A673 (cell line): ENCODE results near the gene URI1. TPM values are rescaled to one million over a fixed set of nuclear protein-coding genes. Genes with fewer than 3 reads are reported as not detected.

ENCODE experiments used
- BruUV-seq: library from RNA; stranded (reverse); fragments of 400-500 nt; replicated peaks from 2 replicates; lab custom pipeline; 2021; lab: Mats Ljungman, UMichigan
- CTCF ChIA-PET: fragments of 300-600 bp; sonication (Branson Sonifier 250); formaldehyde crosslinking; loops from one replicate; lab custom pipeline; 2022; ENCODE audit warnings: antibody characterized with exemption; lab: Charles Lee
- POLR2A ChIA-PET: fragments of 300-600 bp; sonication (Branson Sonifier 250); formaldehyde crosslinking; loops from one replicate; lab custom pipeline; 2022; ENCODE audit warnings: antibody characterized with exemption; ENCODE audit not compliant: low non-redundant PET; lab: Charles Lee
- DNase-seq: peaks from one replicate; pipeline ENCODE4 v3.0.0-alpha.2; 2015; ENCODE audit warnings: low spot score
- H3K27ac ChIP-seq: fragments of 200-600 bp; sonication (generic); 2 replicates; pipeline ENCODE4 v1.5.1; 2016; ENCODE audit warnings: mixed run types, low read depth, mild to moderate bottlenecking, mixed read lengths, antibody characterized with exemption, low read length; ENCODE audit not compliant: poor library complexity, severe bottlenecking
- H3K27me3 ChIP-seq: fragments of 200-600 bp; sonication (generic); replicated peaks from 2 replicates; pipeline ENCODE4 v1.6.1; 2017; ENCODE audit warnings: mixed run types, low read depth, mild to moderate bottlenecking, mixed read lengths, antibody characterized with exemption, low read length; ENCODE audit not compliant: insufficient read depth, poor library complexity
- H3K36me3 ChIP-seq: fragments of 200-600 bp; sonication (generic); 2 replicates; pipeline ENCODE4 v1.6.1; 2016; ENCODE audit warnings: mixed run types, mild to moderate bottlenecking, mixed read lengths, antibody characterized with exemption, low read length; ENCODE audit not compliant: insufficient read depth, poor library complexity, severe bottlenecking
- H3K4me1 ChIP-seq: fragments of 200-600 bp; sonication (generic); 2 replicates; pipeline ENCODE4 v1.6.1; 2017; ENCODE audit warnings: mixed run types, mild to moderate bottlenecking, mixed read lengths, antibody characterized with exemption, low read length; ENCODE audit not compliant: insufficient read depth, poor library complexity, severe bottlenecking
- H3K4me3 ChIP-seq: fragments of 200-600 bp; sonication (generic); 2 replicates; pipeline ENCODE4 v1.5.1; 2016; ENCODE audit warnings: low read depth, mixed run types, mild to moderate bottlenecking, mixed read lengths, low read length; ENCODE audit not compliant: poor library complexity, severe bottlenecking
- H3K9me3 ChIP-seq: fragments of 200-600 bp; sonication (generic); 2 replicates; pipeline ENCODE4 v1.6.1; 2016; ENCODE audit warnings: mixed run types, low read depth, mild to moderate bottlenecking, mixed read lengths, antibody characterized with exemption, low read length; ENCODE audit not compliant: poor library complexity, severe bottlenecking
- EZH2 ChIP-seq: fragments of 200-600 bp; sonication (generic); IDR thresholded peaks from 2 replicates; pipeline ENCODE4 v1.6.1; 2017; ENCODE audit warnings: borderline replicate concordance, low read depth, mild to moderate bottlenecking, mixed read lengths, antibody characterized with exemption, low read length; ENCODE audit not compliant: poor library complexity, severe bottlenecking
- intact Hi-C: fragments of 100-400 bp; cut with micrococcal nuclease; formaldehyde crosslinking; loops from one replicate; pipeline ENCODE4 v1.10.0; 2022; ENCODE audit not compliant: unreplicated experiment
- total RNA-seq: library from RNA; stranded (reverse); gene quantifications from 2 replicates; pipeline ENCODE4 v1.2.3, GENCODE V29; 2021
- TF ChIP-seq, protein P1 (sequence below): fragments of 300-800, 200-600 bp; sonication (generic); conservative IDR thresholded peaks from 2 replicates; pipeline ENCODE4 v1.5.1; 2017; ENCODE audit warnings: low read depth, mild to moderate bottlenecking, antibody characterized with exemption, low read length, moderate library complexity, mixed read lengths

URI1 gene
- total RNA-seq, 1 experiment from 2014 or later, result 93.0 TPM

DNA sequence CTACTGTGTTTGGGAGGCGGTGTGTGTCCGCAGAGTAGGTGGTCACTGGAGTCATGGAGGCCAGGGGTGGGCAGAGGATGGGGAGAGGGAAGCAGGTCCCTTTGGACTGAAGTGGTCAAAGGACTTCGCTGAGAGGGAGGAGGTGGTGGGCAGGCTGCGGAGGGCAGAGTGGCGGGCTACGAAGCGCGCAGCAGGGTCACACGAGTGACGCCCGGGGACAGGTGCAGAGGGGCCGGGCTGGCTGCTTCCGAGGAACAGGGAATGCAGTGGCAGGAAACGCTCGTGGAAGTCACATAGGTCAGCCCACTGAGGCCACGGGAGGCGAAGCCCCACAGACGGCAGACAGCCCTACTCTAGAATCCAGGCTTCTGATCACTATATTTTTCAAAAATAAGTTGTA, 111.5 kb downstream of the URI1 start:
- TF ChIP-seq, protein P1, sequence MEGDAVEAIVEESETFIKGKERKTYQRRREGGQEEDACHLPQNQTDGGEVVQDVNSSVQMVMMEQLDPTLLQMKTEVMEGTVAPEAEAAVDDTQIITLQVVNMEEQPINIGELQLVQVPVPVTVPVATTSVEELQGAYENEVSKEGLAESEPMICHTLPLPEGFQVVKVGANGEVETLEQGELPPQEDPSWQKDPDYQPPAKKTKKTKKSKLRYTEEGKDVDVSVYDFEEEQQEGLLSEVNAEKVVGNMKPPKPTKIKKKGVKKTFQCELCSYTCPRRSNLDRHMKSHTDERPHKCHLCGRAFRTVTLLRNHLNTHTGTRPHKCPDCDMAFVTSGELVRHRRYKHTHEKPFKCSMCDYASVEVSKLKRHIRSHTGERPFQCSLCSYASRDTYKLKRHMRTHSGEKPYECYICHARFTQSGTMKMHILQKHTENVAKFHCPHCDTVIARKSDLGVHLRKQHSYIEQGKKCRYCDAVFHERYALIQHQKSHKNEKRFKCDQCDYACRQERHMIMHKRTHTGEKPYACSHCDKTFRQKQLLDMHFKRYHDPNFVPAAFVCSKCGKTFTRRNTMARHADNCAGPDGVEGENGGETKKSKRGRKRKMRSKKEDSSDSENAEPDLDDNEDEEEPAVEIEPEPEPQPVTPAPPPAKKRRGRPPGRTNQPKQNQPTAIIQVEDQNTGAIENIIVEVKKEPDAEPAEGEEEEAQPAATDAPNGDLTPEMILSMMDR, result no peak
- no peak for TF ChIP-seq EZH2
- no peaks in the 10 kb centered on the region for H3K36me3 ChIP-seq
- POLR2A ChIA-PET, result no interaction called here
- no TSS peak for BruUV-seq
- CTCF ChIA-PET, result no interaction called here
- H3K4me1 ChIP-seq, result peaks cover 13% of the 10 kb centered on the region
- H3K27me3 ChIP-seq, result no peaks in the 10 kb centered on the region
- H3K27ac ChIP-seq, result no peak overlapping the region
- intact Hi-C loops, result no loop called here
- H3K4me3 ChIP-seq, result no peak overlapping the region
- no peaks in the 10 kb centered on the region for H3K9me3 ChIP-seq
- DNase-seq, result no peak

DNA sequence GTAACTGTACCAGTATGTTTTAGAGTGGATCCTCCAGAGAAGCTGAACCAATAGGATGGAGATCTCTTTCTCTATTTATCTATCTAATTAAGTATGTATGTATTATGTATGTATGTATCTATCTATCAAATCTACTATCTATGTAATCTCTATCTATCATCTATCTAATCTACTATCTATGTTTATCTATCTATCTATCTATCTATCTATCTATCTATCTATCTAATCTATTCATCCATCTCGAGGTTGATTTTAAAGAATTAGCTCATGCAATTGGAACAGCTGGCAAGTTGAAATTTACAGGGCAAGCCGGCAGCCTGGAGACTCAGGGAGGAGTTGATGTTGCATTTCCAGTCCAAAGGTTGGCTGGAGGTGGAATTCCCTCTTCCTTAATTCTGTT, 112.2 kb downstream of the URI1 start:
- H3K4me3 ChIP-seq, result no peak overlapping the region
- no peaks in the 10 kb centered on the region for H3K9me3 ChIP-seq
- BruUV-seq, result no TSS peak
- TF ChIP-seq EZH2, result no peak
- TF ChIP-seq, protein P1, result no peak
- H3K4me1 ChIP-seq, result peaks cover 7% of the 10 kb centered on the region
- H3K36me3 ChIP-seq, result no peaks in the 10 kb centered on the region
- H3K27ac ChIP-seq, result no peak overlapping the region
- POLR2A ChIA-PET, result no interaction called here
- no peaks in the 10 kb centered on the region for H3K27me3 ChIP-seq
- CTCF ChIA-PET, result no interaction called here
- no peak for DNase-seq
- intact Hi-C loops, result no loop called here

DNA sequence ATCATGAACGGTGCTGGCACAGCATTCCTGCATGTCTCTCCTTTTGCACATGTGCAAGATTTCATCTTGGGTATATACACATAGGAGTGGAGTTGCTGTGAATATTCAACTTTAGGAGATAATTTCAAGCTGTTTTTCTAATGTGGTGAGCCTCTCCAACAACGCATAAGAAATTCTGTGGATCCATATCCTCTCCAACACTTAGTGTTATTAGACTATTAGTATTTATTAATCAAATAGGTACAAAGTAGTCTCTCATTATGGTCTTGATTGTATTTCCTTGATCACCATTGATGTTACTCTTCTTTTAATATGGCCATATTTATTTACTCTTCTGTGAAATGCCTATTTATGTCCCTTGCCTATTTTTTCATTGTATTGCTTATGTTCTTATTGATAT, 114.5 kb downstream of the URI1 start:
- CTCF ChIA-PET, result no interaction called here
- POLR2A ChIA-PET, result no interaction called here
- TF ChIP-seq, protein P1, result no peak
- no peak for TF ChIP-seq EZH2
- DNase-seq, result no peak
- H3K9me3 ChIP-seq, result no peaks in the 10 kb centered on the region
- intact Hi-C loops, result no loop called here
- no peaks in the 10 kb centered on the region for H3K4me1 ChIP-seq
- no peak overlapping the region for H3K4me3 ChIP-seq
- no peak overlapping the region for H3K27ac ChIP-seq
- no peaks in the 10 kb centered on the region for H3K27me3 ChIP-seq
- no peaks in the 10 kb centered on the region for H3K36me3 ChIP-seq
- no TSS peak for BruUV-seq
